Sigmoid colon (tissue), 4 donors: Measurements from ENCODE around the gene FHIP1A.

ENCODE experiments used
- CTCF ChIP-seq, 4 experiments: fragments of 450-650 bp in 3 of 4; fragments of 200-600 bp in 1 of 4; IDR thresholded peaks; one replicate each; pipeline ENCODE4 v1.5.1; 2016 to 2019; ENCODE audit warnings: antibody characterized with exemption in 4 of 4, mild to moderate bottlenecking in 3 of 4, moderate library complexity in 2 of 4
- EP300 ChIP-seq, 4 donors: sonication (generic); formaldehyde crosslinking; IDR thresholded peaks; one replicate each; pipeline ENCODE4 v1.6.1; 2017; ENCODE audit warnings: antibody characterized with exemption in 4 of 4
- POLR2A ChIP-seq, 2 donors: fragments of 450-650 bp; IDR thresholded peaks; one replicate each; pipeline ENCODE4 v1.6.1; 2016; ENCODE audit warnings: antibody characterized with exemption in 2 of 2, mild to moderate bottlenecking in 2 of 2, moderate library complexity in 2 of 2

GRCh38 chr4:151427266-151427665 lies 18.3 kb downstream of the FHIP1A start:
- no peak for TF ChIP-seq EP300 (IDR thresholded peaks at IDR 0.05)
- no peak for TF ChIP-seq CTCF (IDR thresholded peaks at IDR 0.05)
- no peak for TF ChIP-seq POLR2A (IDR thresholded peaks at IDR 0.05)
